GM15510 (cell line): ENCODE results near the gene RASSF10.

Experiments
- POLR2A ChIP-seq: IDR thresholded peaks from 3 replicates; pipeline ENCODE4 v1.6.1; 2011; ENCODE audit warnings: borderline replicate concordance; ENCODE audit not compliant: insufficient read length; ENCODE audit errors: extremely low read depth

Gene RASSF10

GRCh38 chr11:12986194-12986898 is 22.8 kb upstream of the RASSF10 start:
- TF ChIP-seq POLR2A, result no peak

GRCh38 chr11:12989428-12990161 is 19.5 kb upstream of the RASSF10 start:
- no peak for TF ChIP-seq POLR2A

- TF ChIP-seq POLR2A, result no peak
Observed at GRCh38 chr11:12990162-12990480, 19.0 kb upstream of the RASSF10 start.

GRCh38 chr11:12991426-12991825 is 17.7 kb upstream of the RASSF10 start:
- no peak for TF ChIP-seq POLR2A

GRCh38 chr11:12993626-12994025 is 15.5 kb upstream of the RASSF10 start:
- TF ChIP-seq POLR2A, result no peak

GRCh38 chr11:12994476-12994875 is 14.6 kb upstream of the RASSF10 start:
- no peak for TF ChIP-seq POLR2A

GRCh38 chr11:12995188-12995587 is 13.9 kb upstream of the RASSF10 start:
- no peak for TF ChIP-seq POLR2A

- no peak for TF ChIP-seq POLR2A
Observed at GRCh38 chr11:12995823-12996222, 13.3 kb upstream of the RASSF10 start.

GRCh38 chr11:12997168-12997567 is 11.9 kb upstream of the RASSF10 start:
- no peak for TF ChIP-seq POLR2A

GRCh38 chr11:12998336-12998735 is 10.8 kb upstream of the RASSF10 start:
- TF ChIP-seq POLR2A, result no peak

GRCh38 chr11:12999597-12999996 is 9.5 kb upstream of the RASSF10 start:
- TF ChIP-seq POLR2A, result no peak

GRCh38 chr11:13000116-13000515 is 9.0 kb upstream of the RASSF10 start:
- TF ChIP-seq POLR2A, result no peak

- no peak for TF ChIP-seq POLR2A
Observed at GRCh38 chr11:13000721-13001120, 8.4 kb upstream of the RASSF10 start.

GRCh38 chr11:13003736-13004493 is 5.2 kb upstream of the RASSF10 start:
- TF ChIP-seq POLR2A, result no peak

- no peak for TF ChIP-seq POLR2A
Observed at GRCh38 chr11:13007182-13008060, 1.7 kb upstream of the RASSF10 start.

GRCh38 chr11:13008061-13008435 is 1.1 kb upstream of the RASSF10 start:
- no peak for TF ChIP-seq POLR2A

- no peak for TF ChIP-seq POLR2A
Observed at GRCh38 chr11:13009476-13009920, 382 bp downstream of the RASSF10 start.
